HG03565 (cell line): Measurements from ENCODE around the gene HDAC3.

Source experiments
- ATAC-seq: cut with Tn5 transposase; IDR thresholded peaks from one replicate; pipeline ENCODE4 v1.9.1; 2021; ENCODE audit warnings: mild to moderate bottlenecking, moderate library complexity; ENCODE audit not compliant: unreplicated experiment

Gene HDAC3

DNA sequence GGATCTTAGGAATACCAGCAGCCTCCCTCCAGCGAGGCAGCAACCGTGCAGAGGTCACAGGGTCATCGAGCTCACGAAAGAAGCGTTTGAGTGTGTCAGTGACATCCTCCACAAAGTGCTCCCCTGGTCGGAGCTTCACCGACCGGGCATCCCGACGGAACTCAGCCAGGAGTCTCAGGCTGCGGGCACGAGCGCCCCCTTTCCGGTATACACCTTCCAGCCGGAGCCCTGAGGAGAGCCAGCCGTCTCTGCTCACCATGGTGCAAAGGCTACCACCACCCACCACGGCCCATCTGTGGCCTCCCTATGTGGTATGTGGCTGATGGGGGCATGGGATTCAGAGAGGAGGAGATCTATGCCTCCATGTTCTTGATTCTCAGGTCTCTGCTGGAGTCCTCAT is 25.4 kb upstream of the HDAC3 start:
- no peak for ATAC-seq

DNA sequence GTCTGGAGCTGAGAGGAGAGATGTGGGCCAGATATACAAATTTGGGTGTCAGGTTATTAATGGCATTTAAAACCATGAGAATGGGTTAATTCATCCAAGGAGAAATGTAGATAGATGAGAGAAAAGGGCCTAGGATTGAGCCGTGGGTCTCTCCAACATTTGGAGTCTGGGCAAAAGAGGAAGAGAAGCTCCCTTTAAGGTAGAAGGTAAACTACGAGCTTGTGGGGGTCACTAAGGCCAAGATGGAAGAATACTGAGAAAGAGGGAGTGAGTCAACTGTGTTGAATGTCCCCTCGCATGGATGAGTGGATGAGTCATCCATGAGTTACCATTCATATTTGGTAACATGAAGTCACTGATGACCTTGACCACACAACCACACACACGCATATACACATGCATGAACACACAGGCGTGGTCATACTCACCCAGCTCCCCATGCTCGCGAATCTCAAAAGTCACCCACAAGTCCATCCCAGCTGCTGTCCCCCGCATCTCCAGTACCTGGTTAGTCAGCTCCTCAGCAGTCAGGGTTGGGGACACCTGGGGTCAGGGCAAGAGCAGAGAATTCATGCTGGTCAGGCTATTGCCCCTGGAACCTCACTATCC is 21.4 kb upstream of the HDAC3 start:
- peak; percentile 78 for ATAC-seq

DNA sequence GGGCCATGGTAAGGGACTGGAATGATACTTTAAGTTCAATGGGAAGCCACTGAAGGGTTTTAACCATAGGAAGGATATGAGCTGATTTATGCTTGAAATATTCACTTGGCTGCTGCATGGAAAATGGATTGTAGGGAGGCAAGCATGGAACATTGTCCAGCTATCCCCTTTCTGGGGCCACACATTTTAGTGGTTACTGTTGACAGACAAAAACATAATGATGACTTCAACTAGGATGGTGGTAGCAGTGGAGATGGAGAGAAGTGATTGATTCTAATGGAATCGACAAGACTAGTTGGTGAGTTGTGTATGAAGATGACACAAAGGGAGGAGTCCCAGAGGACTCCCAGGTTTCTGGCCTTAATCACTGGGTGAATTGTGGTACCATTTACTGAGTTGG is 20.8 kb upstream of the HDAC3 start:
- no peak for ATAC-seq

DNA sequence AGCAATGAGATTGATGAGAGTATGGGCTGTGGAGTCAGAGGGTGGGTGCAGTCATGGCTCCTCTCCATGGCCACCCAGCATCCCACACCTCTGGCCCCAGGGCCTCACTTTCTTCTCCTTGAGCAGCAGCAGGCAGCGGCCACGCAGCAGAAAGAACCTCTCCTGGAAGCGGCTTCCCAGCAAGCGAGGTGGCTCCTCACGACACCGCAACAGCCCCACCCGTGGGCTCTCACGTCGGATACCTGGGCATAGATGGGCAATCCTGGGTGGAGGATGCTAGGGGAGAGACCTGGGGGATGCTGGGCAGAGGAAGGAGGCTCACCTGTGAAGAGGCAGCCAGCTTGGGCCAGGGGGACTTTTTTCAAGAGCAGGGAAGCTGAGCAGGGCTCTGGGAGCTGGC is 19.7 kb upstream of the HDAC3 start:
- ATAC-seq, result no peak

DNA sequence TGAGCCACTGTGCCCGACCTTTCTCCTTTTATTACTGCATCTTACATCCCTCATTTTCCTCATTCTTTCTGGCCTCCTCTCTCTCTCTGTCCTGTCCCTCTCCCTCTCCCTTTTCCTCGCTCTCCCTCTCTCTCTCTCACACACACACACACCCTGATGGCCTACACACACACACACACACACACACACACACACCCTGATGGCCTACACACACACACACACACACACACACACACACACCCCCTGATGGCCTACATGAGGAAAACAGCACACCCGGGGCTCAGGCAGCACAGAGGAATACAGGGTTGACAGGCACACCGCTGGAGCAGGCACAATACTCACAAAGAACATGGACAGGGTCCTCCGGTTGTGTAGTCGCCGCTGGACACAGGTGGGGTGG is 18.4 kb upstream of the HDAC3 start:
- no peak for ATAC-seq

DNA sequence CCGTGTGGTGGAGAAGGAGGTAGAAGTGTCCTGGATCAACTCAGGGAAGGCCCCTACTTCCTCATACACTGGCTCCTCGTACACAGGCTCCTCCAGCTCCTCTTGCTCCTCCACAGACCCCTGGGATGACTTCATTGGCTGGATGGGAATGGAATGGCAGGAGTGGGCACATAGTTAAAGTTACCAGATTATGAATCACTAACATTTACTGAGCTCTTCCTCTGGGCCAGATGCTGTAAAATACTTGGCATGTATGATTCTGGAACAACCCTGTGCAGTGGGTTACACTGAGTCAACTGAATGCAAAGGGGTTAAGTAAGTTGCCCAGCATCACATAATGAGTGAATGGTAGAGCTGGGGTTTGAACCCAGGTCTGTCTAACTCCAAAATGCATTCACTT is 17.6 kb upstream of the HDAC3 start:
- ATAC-seq, result no peak

DNA sequence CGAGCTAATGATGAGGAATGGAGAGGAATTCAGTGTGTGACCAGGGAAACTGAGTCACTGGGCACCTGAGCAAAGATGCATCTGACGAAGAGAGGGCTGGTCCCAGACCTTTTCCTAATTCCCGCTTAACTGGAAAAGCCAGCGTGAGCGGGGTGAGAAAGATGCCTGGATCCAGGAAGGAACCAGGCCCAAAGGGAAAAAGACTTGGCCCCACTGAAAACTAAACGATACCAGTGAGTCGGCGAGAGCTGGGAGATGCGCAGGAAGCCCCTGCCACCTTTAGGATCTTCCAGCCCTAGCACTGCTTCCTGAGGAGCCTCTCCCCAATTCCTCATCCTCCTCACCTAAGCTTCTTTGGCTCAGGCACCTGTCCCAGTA is 15.1 kb upstream of the HDAC3 start:
- no peak for ATAC-seq

DNA sequence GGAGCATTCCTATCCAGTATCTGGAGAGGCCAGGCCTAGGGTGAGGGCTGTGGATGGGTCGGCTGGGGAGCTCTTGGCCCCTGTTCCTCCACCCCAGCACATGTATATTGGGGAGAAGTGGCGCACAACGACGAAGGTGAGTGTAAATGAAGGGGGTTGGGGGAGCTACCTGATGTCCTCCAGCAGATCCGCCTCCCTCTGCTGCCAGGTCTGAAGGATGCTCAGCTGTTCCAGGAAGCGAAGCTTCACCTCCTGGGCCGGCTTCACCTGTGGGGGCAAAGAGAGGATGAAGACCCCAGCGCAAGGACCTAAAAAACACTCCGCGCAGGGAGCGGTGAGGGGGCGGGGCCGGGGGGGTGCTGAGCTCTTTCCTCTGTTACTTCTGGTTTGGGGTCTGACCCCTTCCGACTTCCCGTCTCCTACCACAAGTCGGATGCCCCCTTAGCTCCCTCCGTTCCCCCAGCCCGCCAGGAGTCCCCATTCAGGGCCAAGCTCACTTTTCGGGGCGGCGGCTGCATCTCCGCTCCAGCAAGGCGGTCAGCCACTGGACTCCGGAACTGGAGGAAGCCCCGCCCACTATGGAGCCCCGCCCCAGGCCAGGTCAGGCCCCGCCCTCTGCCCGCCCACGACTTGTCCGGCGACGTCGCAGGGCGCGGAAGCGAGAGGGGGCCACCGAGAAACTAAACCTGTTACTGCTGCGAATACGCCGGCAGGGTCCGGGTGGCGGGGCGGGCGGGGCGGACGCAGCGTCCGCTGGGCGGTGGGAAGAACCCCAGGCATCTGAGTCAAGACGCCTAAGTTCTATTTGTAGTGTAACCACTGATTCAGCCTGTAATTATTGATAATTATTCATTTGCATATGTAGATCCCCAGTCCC is 14.4 kb upstream of the HDAC3 start, which contains the start of gene FCHSD1:
Gene FCHSD1, minus strand, starts transcription at position 568 of the 877 bp plus-strand sequence. Its CDS starts 50 bp downstream, at position 518.
- ATAC-seq, result peak; percentile 78

DNA sequence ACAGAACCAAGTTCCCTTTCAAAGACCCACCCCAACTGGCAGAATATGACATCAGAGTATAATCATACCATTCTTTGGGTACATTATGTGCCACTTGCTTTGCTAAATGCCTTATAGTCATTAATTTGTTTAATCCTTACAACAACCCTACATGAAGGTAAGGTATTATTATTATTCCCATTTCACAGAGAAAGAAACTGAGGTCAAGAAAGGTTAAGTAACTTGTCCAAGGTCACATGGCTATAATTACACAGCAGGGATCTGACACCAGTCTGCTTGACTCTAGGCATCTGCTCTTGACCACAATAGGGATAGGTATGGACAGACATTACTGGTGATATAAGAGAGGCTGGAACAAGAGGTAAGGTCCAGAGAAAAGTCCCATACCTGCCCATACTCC is 13.3 kb upstream of the HDAC3 start:
- ATAC-seq, result no peak

DNA sequence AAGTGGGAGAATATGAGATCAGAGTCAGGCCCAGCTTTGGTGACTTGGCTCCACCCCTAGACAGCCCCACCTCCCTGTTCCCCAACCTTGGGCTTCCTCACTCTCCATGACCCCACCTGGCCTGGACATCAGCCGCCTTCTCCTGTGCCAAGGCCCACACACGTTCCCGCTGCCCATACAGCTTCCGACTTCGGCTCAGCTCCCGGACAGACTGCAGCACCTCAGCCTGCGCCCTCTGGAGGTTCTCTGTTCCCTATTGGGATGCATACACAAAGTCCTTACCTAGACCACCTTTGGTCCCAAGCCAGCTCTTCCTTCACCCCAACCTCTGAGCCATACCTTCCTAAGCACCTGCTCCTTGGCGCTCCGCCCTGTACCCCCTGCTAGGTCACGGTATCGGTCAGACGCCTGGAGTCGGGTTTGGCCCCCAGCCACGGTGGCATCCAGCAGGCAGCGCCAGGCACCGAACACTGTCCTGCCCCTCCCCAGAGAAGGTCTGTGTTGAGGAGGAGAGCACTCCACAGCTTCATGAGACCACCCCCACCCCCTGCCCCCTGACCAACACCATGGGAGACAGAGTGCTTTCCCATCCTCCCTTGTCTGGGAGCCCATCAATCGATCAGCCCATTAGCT is 12.5 kb upstream of the HDAC3 start:
- no peak for ATAC-seq

DNA sequence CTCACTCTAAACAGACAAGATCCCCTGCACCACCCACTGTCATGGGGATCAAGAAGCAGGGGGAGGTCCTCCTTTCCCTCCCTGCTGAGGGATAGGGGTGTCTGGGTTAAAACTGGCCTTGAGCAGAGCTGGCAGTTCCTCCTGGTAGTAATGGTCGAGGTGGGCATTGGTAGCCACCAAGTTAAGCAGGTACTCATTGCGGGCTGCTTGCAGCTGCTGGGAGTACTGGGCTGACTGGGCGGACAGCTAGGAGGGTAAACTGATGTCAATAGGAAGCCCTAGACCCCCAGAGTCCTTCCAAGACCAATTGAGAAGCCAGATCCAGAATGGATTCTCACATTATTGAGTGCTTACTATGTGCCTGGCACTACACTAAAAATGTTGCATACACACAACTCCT is 11.2 kb upstream of the HDAC3 start:
- no peak for ATAC-seq

DNA sequence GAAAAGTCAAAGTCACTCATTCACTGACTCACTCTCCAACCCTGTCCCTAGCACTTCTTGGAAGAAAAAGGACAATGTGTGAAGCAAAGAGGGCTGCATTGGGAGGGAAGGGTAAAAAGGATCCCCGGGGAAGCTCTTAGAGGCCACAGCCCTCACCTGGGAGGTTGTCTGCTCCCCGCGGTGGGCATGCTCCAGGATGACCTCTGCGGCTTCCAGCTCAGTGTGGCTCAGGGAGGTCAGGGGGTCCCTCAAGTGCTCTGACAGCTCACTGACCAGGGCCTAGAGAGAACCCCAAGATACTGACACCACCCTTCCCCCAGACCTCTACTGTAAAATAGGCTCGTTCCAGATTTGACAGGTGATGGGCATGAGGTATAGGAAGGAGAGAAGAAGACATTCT is 10.6 kb upstream of the HDAC3 start:
- no peak for ATAC-seq

DNA sequence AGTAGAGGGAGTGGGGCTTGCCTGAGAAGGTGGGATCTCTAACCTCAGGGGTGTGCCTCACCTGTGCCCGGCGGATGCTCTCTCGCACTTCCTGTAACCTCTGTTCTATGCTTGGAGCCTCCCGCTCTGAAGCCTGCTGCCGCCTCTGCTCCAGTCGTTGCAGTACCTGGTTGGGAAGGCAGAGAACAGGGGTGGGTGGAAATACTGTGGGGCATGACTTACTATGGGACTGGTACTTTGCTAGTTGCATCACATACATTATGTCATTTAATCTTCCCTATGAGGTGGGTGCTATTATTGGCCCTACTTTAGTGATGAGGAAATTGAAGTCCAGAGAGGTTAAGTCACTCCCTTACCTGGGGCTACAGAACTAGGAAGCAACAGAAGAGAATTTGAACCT is 9.4 kb upstream of the HDAC3 start:
- no peak for ATAC-seq

DNA sequence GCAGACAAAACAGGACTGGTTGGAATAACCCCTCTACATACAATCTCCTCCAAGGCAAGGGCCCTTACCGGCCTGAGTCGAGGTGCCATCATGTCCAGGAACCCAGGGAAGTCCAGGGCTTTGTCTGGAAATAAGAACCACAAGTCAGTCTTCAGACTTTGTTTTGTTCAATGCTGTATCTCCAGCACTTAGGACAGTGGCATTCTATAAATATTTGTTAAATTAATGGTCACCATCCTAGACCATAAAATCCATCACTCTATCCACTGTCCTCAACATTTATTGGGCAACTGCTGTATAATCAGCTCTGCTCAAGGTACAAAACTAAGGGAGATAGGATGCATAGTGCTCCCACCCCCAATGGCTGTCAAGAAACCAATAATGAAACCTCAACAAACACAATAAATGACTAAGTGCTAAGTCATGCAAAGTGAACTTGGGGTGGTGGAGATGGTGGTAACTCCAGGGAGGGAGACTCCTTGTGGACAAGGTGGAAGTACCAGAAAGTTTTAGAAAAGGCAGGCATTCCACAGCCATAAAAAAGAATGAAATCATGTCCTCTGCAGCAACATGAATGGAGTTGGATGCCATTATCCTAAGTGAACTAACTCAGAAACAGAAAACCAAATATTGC is 5.1 kb upstream of the HDAC3 start:
- peak; percentile 56 for ATAC-seq

DNA sequence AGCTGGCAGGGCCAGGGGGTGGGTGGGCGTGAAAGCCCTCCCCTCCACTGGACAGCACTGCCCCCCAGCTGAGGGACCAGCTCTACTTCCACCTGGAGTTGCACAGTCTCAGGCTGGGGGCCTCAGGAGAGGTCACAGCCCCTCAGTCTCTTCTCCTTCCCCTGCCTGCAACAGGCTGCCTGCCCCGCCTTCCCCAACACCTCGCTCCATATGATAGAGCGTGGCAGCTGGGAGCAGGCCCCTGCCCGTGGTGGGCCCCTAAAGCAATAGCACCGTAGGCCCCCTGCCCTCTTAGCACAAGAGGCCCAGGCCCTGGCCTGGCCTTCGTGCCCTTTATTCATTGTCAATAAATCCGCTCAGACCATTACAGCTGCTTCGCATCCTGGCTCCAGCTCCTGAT is 4.0 kb upstream of the HDAC3 start:
- ATAC-seq, result no peak

DNA sequence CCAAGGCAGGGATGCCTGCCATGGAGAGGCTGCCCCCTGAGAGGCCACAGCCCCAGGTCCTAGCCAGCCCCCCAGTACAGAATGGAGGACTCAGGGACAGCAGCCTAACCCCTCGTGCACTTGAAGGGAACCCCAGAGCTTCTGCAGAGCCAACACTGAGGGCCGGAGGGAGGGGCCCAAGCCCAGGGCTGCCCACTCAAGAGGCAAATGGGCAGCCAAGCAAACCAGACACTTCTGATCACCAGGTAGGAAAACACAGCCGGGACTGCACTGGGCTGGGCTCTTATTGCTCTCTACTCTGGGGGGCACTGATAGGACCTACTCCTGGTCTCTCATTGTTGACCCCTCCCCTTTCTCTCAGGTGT is 3.4 kb upstream of the HDAC3 start:
- ATAC-seq, result no peak

DNA sequence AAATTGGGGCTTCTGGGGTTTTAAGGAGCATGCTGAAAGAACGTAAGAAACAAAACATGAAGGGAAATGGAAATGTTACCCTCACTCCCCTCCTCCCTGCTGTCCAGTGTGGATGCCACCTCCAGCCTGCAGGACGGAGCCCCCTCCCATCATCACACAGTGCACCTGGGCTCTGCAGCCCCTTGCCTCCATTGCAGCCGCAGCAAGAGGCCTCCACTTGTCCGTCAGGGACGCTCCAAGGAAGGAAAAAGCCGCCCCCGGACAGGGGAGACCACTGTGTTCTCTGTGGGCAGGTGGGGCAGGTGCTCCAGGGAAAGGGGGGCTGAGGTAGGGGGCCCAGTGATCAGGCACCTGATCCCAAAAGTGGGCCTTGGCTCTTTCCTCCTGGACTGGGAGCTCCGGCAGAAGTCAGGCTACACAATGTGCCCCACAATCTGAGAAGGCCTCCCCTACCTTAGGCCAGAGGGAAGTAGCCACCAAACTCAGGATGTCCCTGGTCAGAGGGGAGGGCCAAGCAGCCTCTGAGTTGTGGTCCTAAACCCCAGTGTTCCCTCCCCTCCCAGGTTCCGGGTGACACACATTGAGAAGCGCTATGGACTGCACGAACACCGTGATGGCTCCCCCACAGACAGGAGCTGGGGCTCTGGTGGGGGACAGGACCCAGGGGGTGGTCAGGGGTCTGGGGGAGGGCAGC is 2.9 kb upstream of the HDAC3 start:
- no peak for ATAC-seq

DNA sequence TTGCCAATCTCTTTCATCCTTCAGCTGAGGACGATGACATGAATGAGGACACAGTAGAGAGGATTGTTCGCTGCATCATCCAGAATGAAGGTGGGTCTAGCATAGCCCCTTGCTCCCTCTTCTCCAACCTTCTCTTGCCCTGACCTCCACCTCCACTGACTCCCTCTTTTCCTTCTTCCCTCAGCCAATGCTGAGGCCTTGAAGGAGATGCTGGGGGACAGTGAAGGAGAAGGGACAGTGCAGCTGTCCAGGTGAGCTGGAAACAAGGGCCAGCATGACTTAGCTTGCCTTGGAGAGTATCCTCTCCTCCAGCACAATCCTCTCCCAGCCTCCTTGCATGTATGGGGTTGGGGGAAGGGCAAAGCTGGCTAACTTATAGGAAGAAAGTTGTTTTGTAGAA is 2.1 kb upstream of the HDAC3 start:
- ATAC-seq, result no peak

DNA sequence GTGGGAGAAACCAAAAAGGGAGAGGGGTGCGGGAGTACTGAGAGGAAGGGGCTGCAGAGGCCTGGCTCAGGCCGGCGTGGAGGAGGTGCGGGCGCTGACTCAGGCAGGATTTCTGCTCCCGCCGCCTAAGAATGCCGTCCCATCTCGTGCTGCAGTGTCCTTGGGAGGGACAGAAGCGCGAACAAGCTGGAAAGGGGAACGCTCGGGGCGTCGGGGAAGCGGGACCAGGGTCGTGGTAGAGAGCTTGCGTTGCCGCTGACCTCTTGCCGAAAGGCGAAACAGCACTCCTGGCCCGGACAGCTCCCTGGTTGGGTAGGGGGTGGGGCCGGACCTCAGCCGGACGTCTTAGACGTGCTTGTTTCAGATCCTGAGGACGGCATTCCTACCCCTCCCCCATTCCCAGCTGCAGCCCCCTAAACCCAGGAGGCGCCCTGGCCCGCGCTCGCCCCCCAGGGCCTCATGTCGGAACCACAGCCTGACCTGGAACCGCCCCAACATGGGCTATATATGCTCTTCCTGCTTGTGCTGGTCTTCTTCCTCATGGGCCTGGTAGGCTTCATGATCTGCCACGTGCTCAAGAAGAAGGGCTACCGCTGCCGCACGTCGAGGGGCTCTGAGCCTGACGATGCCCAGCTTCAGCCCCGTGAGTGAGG is 1.2 kb upstream of the HDAC3 start:
- peak; percentile 27 for ATAC-seq

DNA sequence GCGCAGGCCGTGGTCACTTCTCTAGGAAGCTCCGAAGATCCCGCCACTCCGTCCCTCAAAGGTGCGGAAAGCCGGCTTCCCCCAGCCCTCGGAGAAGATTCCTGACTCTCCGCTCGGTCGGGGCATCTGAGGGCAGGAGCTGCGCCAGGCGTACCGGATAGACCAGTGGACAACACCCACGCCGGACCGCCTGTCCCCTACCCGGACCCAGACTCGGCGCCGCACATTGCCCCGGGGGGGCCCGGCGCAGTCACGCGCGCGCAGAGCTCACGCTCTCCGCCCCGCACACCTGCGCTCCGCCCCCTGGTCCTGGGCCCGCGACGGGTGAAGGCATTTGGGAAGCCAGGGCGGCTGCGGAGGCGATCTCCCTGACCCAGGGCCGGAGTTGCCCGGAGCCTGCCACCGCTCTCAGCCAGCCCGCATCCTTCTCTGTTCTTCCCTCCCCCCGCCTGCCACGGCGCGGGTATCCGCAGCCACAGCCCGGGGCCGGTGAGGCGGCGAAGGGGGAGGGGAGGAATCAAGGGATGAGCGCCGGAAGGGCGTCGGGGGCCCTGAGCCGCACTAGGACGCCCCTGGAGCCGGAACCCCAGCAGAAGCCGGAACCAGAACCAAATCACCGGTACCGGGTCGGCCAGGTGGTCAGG is 596 bp upstream of the HDAC3 start:
- ATAC-seq, result no peak
